Muscle layer of colon (tissue), 2 donors: ENCODE measurements around the gene TUBB8B.
"Not testable (repeated sequence)": the region's sequence is repeated elsewhere in the genome, so short reads cannot be mapped to it uniquely, and the experiment has no call there.

Experiments used
- H3K27ac ChIP-seq: one replicate; pipeline ENCODE4 v1.7.0; 2013; ENCODE audit warnings: low read depth, mild to moderate bottlenecking, low read length, moderate library complexity
- H3K27me3 ChIP-seq, 2 donors: one replicate each; pipeline ENCODE4 v1.7.0; 2013; ENCODE audit warnings: low read length in 2 of 2, mild to moderate bottlenecking in 2 of 2; ENCODE audit not compliant: insufficient read depth in 2 of 2, control insufficient read depth in 1 of 2
- H3K36me3 ChIP-seq: one replicate; pipeline ENCODE4 v1.7.0; 2013; ENCODE audit warnings: mild to moderate bottlenecking, low read length; ENCODE audit not compliant: insufficient read depth
- H3K4me1 ChIP-seq: one replicate; pipeline ENCODE4 v1.7.0; 2013; ENCODE audit warnings: mild to moderate bottlenecking, low read length; ENCODE audit not compliant: insufficient read depth
- H3K4me3 ChIP-seq, 2 donors: one replicate each; pipeline ENCODE4 v1.7.0; 2013; ENCODE audit warnings: low read length in 2 of 2, low read depth in 1 of 2, mild to moderate bottlenecking in 1 of 2, moderate library complexity in 1 of 2
- H3K9ac ChIP-seq: one replicate; pipeline ENCODE4 v1.7.0; 2013; ENCODE audit warnings: low read length
- H3K9me3 ChIP-seq: one replicate; pipeline ENCODE4 v1.7.0; 2013; ENCODE audit warnings: mild to moderate bottlenecking, low read length
- donor health status: abdominal sarcoma.
- donor health status: Adenocarcinoma of cecum.

Gene TUBB8B

GRCh38 chr18:49176-49665 is at the start of gene TUBB8B:
TUBB8B (minus strand) TSS chr18:49615; CDS start chr18:49557, 58 bp downstream.
- not testable (repeated sequence) for H3K9me3 ChIP-seq, H3K4me3 ChIP-seq, H3K36me3 ChIP-seq, H3K27me3 ChIP-seq, H3K27ac ChIP-seq, H3K4me1 ChIP-seq, H3K9ac ChIP-seq

GRCh38 chr18:97252-97914 is 48.0 kb upstream of the TUBB8B start:
- not testable (repeated sequence) for H3K9me3 ChIP-seq, H3K4me3 ChIP-seq, H3K27me3 ChIP-seq, H3K4me1 ChIP-seq, H3K27ac ChIP-seq, H3K36me3 ChIP-seq, H3K9ac ChIP-seq

- H3K27ac ChIP-seq, H3K4me3 ChIP-seq, H3K9ac ChIP-seq, H3K4me1 ChIP-seq, H3K27me3 ChIP-seq, H3K36me3 ChIP-seq, H3K9me3 ChIP-seq: not testable (repeated sequence)
Observed at GRCh38 chr18:96767-97131, 47.3 kb upstream of the TUBB8B start.

GRCh38 chr18:96101-96766 is 46.8 kb upstream of the TUBB8B start:
- not testable (repeated sequence) for H3K9ac ChIP-seq, H3K9me3 ChIP-seq, H3K36me3 ChIP-seq, H3K4me3 ChIP-seq, H3K4me1 ChIP-seq, H3K27me3 ChIP-seq, H3K27ac ChIP-seq

- H3K27ac ChIP-seq, H3K4me1 ChIP-seq, H3K27me3 ChIP-seq, H3K9me3 ChIP-seq, H3K4me3 ChIP-seq, H3K36me3 ChIP-seq, H3K9ac ChIP-seq: not testable (repeated sequence)
Observed at GRCh38 chr18:95580-95979, 46.2 kb upstream of the TUBB8B start.

- H3K27ac ChIP-seq, H3K36me3 ChIP-seq, H3K4me1 ChIP-seq, H3K9ac ChIP-seq, H3K9me3 ChIP-seq, H3K4me3 ChIP-seq, H3K27me3 ChIP-seq: not testable (repeated sequence)
Observed at GRCh38 chr18:93897-94408, 44.5 kb upstream of the TUBB8B start.

GRCh38 chr18:91561-91960 is 42.1 kb upstream of the TUBB8B start:
- not testable (repeated sequence) for H3K4me1 ChIP-seq, H3K9ac ChIP-seq, H3K9me3 ChIP-seq, H3K27me3 ChIP-seq, H3K36me3 ChIP-seq, H3K27ac ChIP-seq, H3K4me3 ChIP-seq

GRCh38 chr18:90396-91193 is 41.2 kb upstream of the TUBB8B start:
- not testable (repeated sequence) for H3K9ac ChIP-seq, H3K9me3 ChIP-seq, H3K36me3 ChIP-seq, H3K4me1 ChIP-seq, H3K4me3 ChIP-seq, H3K27ac ChIP-seq, H3K27me3 ChIP-seq

- H3K4me3 ChIP-seq, H3K27ac ChIP-seq: not testable (repeated sequence)
Observed at GRCh38 chr18:89124-89523, 39.7 kb upstream of the TUBB8B start.

GRCh38 chr18:84801-85200 is 35.4 kb upstream of the TUBB8B start:
- not testable (repeated sequence) for H3K9me3 ChIP-seq, H3K27ac ChIP-seq, H3K27me3 ChIP-seq, H3K9ac ChIP-seq, H3K36me3 ChIP-seq, H3K4me3 ChIP-seq, H3K4me1 ChIP-seq

More at GRCh38 chr18:89124-89523, 39.7 kb upstream of the TUBB8B start:
- not testable (repeated sequence) for H3K9me3 ChIP-seq, H3K9ac ChIP-seq, H3K27me3 ChIP-seq, H3K36me3 ChIP-seq, H3K4me1 ChIP-seq

- not testable (repeated sequence) for H3K9me3 ChIP-seq, H3K36me3 ChIP-seq, H3K9ac ChIP-seq, H3K4me3 ChIP-seq, H3K4me1 ChIP-seq, H3K27me3 ChIP-seq, H3K27ac ChIP-seq
Observed at GRCh38 chr18:82626-83209, 33.3 kb upstream of the TUBB8B start.
